GM21717 (cell line): Measurements from ENCODE around the gene PRICKLE2.
"Not testable (repeated sequence)": the region's sequence is repeated elsewhere in the genome, so short reads cannot be mapped to it uniquely, and the experiment has no call there.

Experiments
- ATAC-seq: cut with Tn5 transposase; IDR thresholded peaks from one replicate; pipeline ENCODE4 v1.9.1; 2021; ENCODE audit warnings: mild to moderate bottlenecking, moderate library complexity; ENCODE audit not compliant: unreplicated experiment

The PRICKLE2 gene

DNA sequence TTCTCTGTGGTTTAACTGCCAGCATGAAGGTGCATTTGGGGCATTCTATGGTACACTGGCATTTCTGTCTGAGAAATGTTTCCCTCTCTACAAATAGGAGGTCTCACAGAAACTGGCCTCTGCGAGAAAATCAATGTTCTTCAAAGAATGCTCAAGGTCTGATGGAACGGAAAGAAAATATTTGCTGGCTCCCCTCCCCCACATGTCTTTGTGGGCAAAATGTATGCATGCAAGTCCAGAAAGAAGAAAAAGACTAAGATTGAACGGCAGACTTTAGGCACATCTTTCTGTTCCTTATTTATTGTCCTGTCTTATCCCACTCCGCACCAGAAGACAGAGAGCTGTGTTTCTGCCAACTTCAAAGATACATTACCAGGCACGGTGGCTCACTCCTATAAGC lies 118.1 kb downstream of the PRICKLE2 start:
- ATAC-seq, result no peak

DNA sequence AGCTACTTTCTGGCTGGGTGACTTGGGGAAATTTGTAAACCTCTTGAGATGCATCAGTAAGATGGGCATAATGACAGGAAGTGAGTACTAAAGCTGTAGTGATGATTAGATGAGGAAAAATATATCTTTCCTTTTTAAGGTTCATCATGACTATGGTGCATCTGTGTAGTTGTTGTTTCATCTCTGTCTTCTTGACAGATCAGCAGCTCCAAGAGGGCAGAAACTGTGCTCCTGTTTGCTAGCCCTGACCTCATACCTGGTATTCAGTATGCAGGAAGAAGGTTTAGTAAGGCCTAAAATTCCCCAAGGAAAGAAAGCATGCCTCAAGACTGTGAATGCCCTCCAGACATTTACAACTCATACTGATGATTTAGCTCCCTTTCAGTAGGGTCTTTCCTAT lies 119.5 kb downstream of the PRICKLE2 start:
- no peak for ATAC-seq

DNA sequence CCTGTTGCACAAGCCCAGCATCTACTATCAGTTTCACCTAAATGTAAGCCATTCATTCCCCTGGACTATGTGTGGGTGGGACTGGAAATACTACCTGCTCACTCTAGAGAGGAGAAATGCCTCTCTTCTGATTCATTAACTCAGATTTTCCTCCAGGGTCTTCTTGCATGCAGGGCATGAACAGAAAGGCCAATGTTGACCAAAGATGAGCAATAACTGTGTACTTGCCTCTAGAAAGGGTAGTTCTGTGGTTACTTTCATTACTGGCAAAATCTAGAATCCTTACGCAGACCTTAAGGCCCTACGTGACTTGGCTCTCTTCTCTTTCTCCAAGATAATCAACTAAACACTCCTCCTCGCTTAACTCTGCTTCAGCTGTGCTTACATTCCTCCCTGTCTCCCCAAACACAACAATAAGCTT lies 120.6 kb downstream of the PRICKLE2 start:
- no peak for ATAC-seq

DNA sequence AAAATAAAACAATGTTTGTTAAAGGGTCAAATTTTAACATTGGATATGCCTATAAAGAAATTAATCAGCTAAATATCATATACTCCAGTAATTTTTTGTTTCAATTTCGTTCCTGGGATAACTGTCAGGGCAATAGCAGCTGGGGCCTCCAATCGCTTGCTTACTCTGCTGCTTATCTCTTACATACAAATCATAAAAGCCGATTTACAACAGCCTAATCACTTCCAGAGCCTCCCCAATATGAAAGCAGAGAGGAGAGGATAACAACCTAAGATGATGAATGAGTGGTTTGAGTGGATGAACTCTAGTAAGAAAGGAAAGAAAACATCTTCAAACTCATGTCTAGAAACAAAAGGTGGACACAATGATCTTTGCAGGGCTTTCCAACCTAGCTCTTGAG lies 121.3 kb downstream of the PRICKLE2 start:
- ATAC-seq, result no peak

DNA sequence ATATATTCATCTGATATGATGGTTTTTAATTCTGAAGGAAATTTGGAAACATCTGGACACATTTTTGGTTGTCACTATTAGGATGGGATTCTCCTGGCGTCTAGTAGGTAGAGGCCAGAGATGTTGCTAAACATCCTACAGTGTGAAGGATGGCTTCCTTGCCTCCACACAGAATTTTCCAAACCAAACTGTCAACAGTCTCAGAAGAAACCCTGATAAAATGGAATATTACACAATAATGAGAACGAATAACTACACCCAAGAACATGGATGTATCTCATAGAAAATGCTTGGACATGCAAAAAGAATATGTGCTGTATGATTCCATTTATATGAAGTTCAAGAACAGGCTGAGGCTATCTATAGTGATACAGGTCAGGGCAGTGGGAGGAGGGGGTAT lies 122.1 kb downstream of the PRICKLE2 start:
- ATAC-seq, result no peak

DNA sequence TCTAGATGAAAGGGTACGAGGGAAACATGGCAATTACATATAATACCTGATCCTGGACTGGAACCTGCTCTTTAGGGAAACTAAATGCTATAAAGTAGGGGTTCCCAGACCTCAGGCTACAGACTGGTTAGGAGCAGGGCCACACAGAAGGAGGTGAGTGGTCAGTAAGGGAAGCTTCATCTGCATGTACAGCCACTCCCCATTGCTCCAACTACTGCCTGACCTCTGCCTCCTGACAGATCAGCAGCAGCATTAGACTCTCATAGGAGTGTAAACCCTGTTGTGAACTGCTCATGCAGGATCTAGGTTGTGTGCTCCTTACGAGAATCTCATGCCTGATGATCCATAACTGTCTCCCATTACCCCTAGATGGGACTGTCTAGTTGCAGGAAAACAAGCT lies 123.1 kb downstream of the PRICKLE2 start:
- no peak for ATAC-seq

DNA sequence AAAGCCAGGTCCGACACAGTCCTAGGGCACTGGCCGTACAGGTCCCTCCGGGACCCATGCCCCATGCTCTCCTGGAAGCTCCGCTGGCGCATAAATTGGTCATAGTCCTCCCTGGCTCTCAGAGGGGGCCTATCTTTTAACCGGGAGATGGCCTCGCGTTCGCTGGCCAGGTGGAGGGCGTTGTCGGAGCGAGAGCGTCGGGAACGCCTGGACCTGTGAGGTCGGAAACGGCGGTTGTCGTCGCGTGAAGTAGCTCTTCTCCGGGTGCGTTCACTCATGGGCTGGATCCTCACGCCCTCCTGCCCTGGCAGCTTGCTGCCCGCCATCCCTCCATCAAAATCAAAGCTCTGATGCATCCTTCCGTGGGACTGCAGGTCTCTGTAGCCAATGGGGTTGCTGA lies 126.0 kb downstream of the PRICKLE2 start:
- no peak for ATAC-seq

DNA sequence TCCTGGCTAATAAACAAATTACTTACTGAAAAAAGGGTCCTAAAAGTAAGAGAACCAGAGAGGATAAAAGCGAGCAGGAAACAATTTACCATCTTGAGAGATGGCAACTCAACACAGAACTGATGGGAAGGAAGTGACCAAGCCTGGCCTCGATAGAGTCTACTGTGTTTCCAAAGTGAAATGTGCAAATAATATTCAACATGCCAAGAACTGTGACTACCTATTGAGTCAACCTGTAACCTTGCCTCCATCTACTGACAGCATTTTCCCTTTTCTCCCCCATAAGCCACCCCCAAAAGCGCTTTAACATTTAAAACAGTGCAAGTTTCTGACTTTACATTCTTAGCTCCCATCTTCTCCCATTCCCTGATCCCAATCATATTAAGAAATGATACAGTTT lies 126.6 kb downstream of the PRICKLE2 start:
- ATAC-seq, result no peak

DNA sequence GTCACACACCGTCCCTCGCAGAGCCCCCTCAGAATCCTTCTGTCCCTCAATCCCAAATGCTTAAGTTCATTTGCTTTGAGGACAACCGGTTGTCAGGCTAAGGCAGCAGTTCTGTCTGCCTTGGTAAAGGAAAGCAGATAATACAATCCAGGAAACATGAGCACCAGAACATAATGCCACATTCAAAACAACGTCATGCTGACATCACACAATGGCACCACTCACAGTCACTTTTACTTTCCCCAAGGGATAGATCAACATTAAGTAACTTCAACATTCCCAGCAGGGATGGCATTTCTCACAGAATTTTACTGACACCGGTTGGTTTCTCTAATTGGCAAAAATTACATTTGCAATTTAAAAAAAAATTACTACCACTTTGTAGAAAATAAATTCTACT lies 127.3 kb downstream of the PRICKLE2 start:
- no peak for ATAC-seq

DNA sequence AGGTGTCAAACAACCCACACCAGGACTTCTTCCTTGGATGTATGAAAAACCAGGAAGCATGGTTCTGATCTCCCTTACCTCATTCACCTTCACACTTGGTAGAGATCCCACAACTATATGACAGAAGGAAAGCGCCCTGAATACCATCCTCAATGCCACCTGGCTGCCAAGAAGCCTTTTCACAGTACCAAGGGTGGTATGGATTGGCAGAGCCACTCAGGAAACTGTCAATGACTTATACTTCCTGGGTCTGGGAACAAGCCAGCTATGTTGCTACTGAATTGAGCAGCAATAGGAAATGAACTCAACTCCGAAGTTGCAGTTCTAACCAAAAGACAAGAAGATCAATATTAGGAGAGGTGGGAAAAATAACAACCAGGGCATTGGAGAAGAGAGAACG lies 129.5 kb downstream of the PRICKLE2 start:
- no peak for ATAC-seq

DNA sequence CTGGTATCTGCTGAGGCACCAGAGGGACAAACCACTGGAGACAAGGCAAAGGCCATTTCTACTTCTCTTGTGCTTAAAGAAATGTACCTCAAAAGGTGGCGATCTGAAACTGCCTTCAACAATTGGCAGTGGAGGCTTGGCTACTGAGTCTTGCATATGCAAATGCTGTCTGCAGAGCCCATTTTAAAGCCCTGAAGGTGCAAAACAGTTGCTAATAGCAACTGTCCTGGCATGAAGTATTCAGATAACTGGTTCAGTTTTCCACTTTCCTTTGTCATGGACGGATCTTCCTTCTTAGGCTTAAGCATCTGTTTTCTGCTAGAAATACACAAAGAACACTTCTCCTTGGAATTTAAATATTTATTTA lies 130.6 kb downstream of the PRICKLE2 start:
- no peak for ATAC-seq

DNA sequence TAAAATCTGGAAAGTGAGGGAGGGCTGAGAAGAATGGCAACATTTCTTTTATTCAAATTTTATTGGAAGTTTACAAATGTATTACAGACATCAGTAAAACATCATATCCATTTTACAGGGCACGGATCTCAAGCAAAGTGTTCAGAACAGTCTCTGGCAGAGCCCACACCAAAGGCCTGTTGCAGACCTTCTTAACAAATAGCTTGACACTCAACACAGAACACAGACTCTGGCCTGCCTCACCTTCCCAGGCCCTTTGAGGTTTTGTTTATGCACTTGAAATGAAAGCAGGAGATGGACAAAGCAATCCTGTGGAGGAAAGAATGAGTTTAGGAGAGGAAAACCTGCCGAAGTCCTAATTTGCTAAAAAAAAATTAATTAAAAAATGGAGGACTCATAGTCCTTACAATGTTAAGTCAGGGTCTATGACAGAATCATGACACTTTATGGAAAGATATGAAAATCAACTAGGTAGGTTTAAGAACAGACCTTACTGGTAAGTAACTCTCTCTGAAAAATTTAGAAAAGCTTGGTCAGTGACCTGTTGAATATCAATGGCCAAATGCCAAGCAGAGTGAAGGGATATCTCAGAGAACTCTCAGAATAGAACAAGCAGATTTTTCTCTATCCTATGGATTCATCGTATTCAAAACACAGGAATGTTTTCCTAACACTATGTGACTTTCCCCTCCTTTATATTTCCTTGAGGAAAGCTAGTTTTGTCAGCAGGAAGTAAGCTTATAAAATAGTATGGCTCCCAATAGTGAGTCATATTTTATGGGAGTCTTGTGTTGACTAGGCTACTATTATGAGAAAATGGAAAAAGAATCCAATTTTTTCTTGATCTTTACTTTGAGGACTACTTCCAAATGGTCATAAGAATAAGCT lies 131.2 kb downstream of the PRICKLE2 start:
- no peak for ATAC-seq

DNA sequence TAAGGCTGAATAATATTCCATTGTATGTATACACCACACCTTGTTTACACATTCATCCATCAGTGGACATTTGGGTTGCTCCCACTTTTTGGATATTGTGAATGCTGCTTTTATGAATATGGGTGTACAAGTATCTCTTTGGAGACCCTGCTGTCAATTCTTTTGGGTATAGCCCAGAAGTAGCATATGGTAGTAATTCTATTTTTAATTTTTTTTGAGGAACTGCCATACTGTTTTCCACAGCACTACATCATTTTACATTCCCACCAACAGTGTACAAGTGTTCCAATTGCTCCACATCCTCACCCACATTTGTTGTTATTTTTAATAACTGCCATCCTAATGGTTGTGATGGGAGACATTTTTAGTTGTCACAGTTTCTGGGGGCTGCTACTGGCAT lies 132.1 kb downstream of the PRICKLE2 start:
- ATAC-seq, result no peak

DNA sequence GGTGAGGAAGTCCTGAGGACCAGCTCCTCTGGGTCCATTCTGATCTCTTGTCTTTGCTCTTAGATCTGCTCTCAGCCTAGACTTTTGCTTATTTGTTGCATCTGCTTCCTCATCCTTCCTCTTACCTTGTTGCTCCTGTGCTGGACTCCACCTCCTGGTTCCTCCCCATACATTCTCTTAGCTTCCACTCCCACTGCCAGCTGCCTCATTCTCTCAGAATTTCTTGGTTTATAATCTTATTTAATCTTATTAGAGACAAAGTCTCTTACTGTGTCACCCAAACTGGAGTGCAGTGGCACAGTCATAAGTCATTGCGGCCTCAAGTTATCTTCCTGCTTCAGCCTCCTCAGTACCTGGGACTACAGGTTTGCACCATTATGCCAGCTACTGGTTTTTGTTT lies 133.8 kb downstream of the PRICKLE2 start:
- ATAC-seq, result no peak

DNA sequence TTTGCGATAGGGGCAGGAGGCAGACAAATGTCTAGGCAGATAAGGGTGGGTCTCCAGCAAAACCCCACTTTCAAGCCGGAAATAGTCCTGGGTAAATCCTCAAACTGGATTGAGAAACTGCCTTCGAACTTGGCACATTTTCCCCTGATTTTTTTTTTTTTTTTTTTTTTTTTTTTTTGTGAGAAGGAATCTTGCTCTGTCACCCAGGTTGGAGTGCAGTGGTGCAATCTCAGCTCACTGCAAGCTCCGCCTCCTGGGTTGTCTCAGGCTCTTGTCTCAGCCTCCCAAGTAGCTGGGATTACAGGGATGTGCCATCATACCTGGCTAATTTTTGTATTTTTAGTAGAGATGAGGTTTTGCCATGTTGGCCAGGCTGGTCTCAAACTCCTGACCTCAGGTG lies 135.9 kb downstream of the PRICKLE2 start:
- not testable (repeated sequence) for ATAC-seq

DNA sequence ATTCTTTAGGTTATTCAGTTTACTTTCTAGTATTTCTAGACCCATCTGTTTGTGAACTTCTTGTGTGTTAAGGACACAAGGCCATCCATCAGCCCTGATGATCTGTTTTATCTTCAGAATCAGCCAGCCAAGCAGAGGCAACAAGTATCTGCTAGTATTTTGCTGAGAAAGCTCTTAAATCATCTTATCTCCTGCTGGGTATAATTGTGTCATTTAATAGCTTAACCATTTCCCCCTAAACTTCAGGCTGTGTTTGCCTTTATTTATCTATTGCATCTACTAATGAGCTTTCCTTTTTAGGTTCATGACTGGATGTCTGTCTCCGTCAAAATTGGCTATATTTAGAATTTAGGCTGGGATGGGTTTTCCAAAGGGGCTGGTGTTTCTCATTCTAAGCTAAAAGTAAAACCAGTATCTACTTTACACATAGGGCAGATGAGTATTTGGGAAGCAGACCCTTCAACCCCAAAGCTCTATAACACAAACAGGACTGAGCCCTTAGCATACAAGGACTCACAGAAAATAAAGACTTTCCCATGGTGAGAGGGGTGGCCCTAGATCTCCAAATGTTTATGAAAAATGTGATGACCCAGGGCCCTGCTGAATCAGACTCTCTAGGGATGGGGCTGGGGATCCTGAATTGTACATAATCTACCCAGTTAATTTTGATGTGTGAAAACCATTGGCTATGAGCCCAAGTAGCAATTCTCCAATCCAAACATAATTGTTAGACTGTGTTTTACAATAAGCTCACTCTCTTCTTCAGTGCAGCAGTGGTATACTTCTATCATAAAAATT lies 136.7 kb downstream of the PRICKLE2 start:
- no peak for ATAC-seq

DNA sequence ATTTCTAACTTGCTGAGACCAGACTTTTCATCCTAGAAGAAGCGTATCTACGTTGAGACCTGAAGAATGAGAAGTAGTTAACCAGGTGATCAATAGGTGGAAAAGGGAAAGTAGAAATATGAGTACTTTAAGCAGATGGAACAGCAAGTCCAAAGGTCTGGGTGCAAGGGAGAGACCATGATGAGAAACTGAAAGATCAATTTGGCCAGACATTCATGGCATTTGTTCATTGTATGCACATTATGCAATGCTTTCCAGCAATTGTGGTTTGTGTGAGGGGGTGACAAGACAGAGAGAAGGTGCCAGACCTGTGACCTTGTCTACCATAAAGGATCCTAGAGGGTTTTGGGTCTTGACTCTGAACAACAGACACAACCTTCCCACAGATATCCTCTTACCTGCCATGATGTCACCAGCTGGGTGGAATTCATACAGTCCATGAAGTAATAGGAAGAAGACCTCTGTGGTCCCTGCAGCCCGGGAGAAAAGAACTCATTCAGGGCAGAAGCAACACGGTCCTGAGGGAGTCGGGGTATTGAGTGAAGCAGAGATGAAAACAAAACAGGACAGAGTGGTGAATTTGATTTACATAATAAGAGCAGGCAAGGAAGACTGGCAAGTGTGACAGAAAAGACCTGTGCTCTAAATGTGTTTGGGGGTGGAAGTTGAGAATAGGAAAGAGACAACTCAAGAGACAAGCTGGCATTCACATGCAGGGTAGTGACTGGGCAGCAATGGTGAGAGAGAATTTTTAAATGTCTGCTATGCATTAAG lies 138.6 kb downstream of the PRICKLE2 start:
- ATAC-seq, result no peak

DNA sequence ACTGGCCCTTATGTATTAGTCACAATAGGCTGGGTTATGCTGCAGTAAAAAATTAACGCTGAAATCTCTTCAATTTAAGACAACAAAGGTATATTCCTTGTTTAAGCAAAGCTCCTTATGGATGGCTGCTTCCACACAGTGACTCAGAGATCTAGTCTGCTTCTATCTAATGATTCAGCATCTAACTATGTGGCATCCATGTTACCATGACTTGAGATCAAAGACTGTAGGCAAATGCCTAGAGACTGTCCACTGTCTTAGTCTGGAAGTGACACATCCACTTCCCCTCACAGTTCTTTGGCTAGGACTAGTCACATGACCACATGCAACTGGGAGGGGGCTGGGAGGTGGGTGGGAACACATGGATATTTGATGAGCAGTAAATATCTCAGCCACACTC lies 140.6 kb downstream of the PRICKLE2 start:
- ATAC-seq, result no peak

DNA sequence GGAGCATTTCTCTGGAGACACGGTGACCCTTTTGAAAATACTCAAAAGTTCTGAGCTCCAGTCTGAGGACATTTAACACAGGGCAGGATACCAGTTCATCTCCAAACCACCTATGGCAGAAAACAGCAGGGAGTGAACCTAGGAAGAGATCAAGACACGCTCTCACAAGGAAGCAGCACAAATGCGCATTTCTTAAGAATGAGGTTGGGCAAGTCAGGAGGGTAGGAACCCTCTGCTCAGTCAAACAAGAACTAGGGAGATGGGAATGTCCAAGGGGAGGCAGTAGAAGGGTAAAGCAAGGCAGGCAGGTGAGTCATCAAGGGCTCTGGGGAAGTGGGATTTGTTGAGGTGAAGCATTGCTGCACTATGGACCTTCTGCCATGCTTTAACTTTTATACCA lies 141.7 kb downstream of the PRICKLE2 start:
- ATAC-seq, result no peak

DNA sequence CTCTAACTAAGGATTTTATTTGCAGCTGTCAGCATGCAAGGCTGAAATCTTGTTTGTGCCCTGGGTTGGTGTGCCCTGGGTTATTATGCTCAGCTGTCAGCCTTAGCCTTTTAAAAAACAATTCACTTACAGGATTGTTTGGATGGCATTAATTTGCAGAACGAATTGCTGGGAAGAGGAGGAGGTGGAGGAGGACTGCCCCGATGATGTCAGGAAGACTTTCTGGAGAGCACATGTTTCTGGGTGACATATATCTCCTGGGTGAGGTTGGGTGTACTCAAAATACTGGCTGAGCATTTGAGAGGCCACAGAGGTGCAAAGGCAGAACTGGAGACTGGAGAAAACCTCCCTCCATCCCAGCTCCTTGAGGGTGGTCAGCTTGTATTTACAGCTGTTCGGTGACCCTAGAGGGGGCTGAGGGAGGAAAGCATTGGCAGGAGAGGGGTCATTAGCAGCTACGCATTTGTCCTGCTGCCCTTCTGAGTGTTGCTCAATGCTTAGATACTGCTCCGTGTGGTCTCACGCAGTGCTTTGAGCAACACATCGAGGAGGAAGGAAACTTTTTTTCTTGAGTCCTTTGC lies 142.2 kb downstream of the PRICKLE2 start:
- no peak for ATAC-seq

DNA sequence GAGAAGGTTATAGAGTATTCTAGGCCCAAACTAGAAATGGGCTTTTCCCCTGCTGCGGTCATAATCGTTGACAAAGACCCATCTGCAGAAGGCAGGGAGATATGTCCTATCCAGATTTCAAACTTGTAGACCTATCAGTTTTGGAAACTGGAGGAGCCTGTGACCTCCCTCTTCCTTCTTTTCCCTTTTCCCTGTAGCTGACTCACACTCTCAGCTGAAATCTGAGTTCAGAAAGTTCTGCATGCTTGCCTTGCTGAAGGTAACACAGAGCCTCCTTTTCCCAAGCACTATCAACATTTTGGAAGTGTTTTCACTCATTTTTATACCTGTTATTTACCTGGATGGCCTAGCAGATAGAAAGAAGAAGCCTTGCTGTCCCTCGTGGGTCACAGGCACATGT lies 142.9 kb downstream of the PRICKLE2 start:
- ATAC-seq, result no peak
